Measurements from ENCODE around the gene INHBC.

Gene INHBC

GRCh38 chr12:57454566-57455373 lies 20.2 kb downstream of the INHBC start, which contains the start of gene INHBE:
Gene INHBE (plus strand): TSS chr12:57455307. CDS start chr12:57455537, 230 bp downstream.
- peak; percentile 86 for DNase-seq (ENCODE audit: low spot score)

- no peak for DNase-seq (ENCODE audit: low spot score)
These were observed 21.0 kb downstream of the INHBC start for GRCh38 chr12:57455374-57456144.

GRCh38 chr12:57456145-57456700 lies 21.6 kb downstream of the INHBC start:
- DNase-seq (ENCODE audit: low spot score) = peak; percentile 42

- no peak for DNase-seq (ENCODE audit: low spot score)
These were observed 22.3 kb downstream of the INHBC start for GRCh38 chr12:57456737-57457490.

- no peak for DNase-seq (ENCODE audit: low spot score)
These were observed 24.1 kb downstream of the INHBC start for GRCh38 chr12:57458665-57459054.

- peak; percentile 91 for DNase-seq (ENCODE audit: low spot score)
These were observed 24.6 kb downstream of the INHBC start for GRCh38 chr12:57459055-57459749.

- DNase-seq (ENCODE audit: low spot score) = peak; percentile 77
These were observed 25.3 kb downstream of the INHBC start, which contains the start of gene GLI1 for GRCh38 chr12:57459750-57460467. Gene GLI1 (plus strand): TSS chr12:57459785. CDS start chr12:57463692, 3,907 bp downstream.

- DNase-seq (ENCODE audit: low spot score) = no peak
These were observed 25.8 kb downstream of the INHBC start for GRCh38 chr12:57460468-57460784.

GRCh38 chr12:57460841-57461275 lies 26.3 kb downstream of the INHBC start:
- no peak for DNase-seq (ENCODE audit: low spot score)

- DNase-seq (ENCODE audit: low spot score) = peak; percentile 87
These were observed 26.8 kb downstream of the INHBC start for GRCh38 chr12:57461276-57461916.

- DNase-seq (ENCODE audit: low spot score) = peak; percentile 27
These were observed 27.3 kb downstream of the INHBC start for GRCh38 chr12:57461917-57462250.

GRCh38 chr12:57462251-57462911 lies 27.8 kb downstream of the INHBC start:
- DNase-seq (ENCODE audit: low spot score) = peak; percentile 92

GRCh38 chr12:57462912-57463253 lies 28.3 kb downstream of the INHBC start:
- no peak for DNase-seq (ENCODE audit: low spot score)

- DNase-seq (ENCODE audit: low spot score) = no peak
These were observed 30.0 kb downstream of the INHBC start for GRCh38 chr12:57464569-57464968.

GRCh38 chr12:57465030-57465746 lies 30.6 kb downstream of the INHBC start:
- no peak for DNase-seq (ENCODE audit: low spot score)

- no peak for DNase-seq (ENCODE audit: low spot score)
These were observed 31.3 kb downstream of the INHBC start for GRCh38 chr12:57465747-57466505.

GRCh38 chr12:57467212-57467874 lies 32.8 kb downstream of the INHBC start:
- DNase-seq (ENCODE audit: low spot score) = no peak

- no peak for DNase-seq (ENCODE audit: low spot score)
These were observed 33.3 kb downstream of the INHBC start for GRCh38 chr12:57467915-57468314.
